H1 (cell line): ENCODE measurements around the gene SYNPR. TPM values are rescaled to one million over a fixed set of nuclear protein-coding genes. Genes with fewer than 3 reads are reported as not detected.

Source experiments
- CTCF ChIA-PET: fragments of 300-600 bp; sonication (Branson Sonifier 250); formaldehyde crosslinking; loops from one replicate; lab custom pipeline; 2021; ENCODE audit not compliant: partially characterized antibody; lab: Charles Lee
- POLR2A ChIA-PET: fragments of 300-600 bp; sonication (Branson Sonifier 250); formaldehyde crosslinking; loops from one replicate; lab custom pipeline; 2021; ENCODE audit warnings: inconsistent platforms; ENCODE audit not compliant: partially characterized antibody; lab: Charles Lee
- DNase-seq, 2 experiments: peaks; one replicate each; pipeline versions ENCODE4 v3.0.0 to v3.0.0-alpha.2; 2010 to 2022; ENCODE audit warnings: low spot score in 2 of 2, low read depth in 1 of 2, mixed read lengths in 1 of 2
- FAIRE-seq: peaks from 2 replicates; lab custom pipeline; 2011; peaks lifted over from hg19 to GRCh38; lab: Jason Lieb, UNC
- H2AFZ ChIP-seq: 2 replicates; pipeline ENCODE4 v1.8.1; 2012; ENCODE audit warnings: low read length, inconsistent platforms
- H2AK5ac ChIP-seq: 2 replicates; pipeline ENCODE4 v1.6.1; 2013; ENCODE audit warnings: low read depth, low read length
- H2BK120ac ChIP-seq: replicated peaks from 2 replicates; pipeline ENCODE3; 2013; ENCODE audit warnings: low read depth, low read length, inconsistent platforms
- H2BK12ac ChIP-seq: 2 replicates; pipeline ENCODE4 v1.6.1; 2013; ENCODE audit warnings: low read depth, low read length
- H2BK15ac ChIP-seq: 2 replicates; pipeline ENCODE4 v1.6.1; 2013; ENCODE audit warnings: low read length
- H2BK20ac ChIP-seq: 2 replicates; pipeline ENCODE4 v1.6.1; 2013; ENCODE audit warnings: low read length
- H2BK5ac ChIP-seq: 2 replicates; pipeline ENCODE4 v1.6.1; 2013; ENCODE audit warnings: low read depth, low read length
- H3K14ac ChIP-seq: 2 replicates; pipeline ENCODE4 v1.6.1; 2013; ENCODE audit warnings: inconsistent platforms; ENCODE audit not compliant: insufficient read length
- H3K18ac ChIP-seq: 2 replicates; pipeline ENCODE4 v1.6.1; 2013; ENCODE audit warnings: low read length; ENCODE audit errors: extremely low read depth
- H3K23ac ChIP-seq: 2 replicates; pipeline ENCODE4 v1.6.1; 2013; ENCODE audit warnings: inconsistent platforms; ENCODE audit not compliant: insufficient read length
- H3K23me2 ChIP-seq: 2 replicates; pipeline ENCODE4 v1.6.1; 2013; ENCODE audit warnings: low read depth, low read length
- H3K27ac ChIP-seq: 2 replicates; pipeline ENCODE4 v1.6.1; 2011; ENCODE audit warnings: low read depth, low read length, inconsistent platforms
- H3K27me3 ChIP-seq, 4 experiments: replicated peaks in 1 of 4; 1 replicate in 1 of 4; 2 replicates in 3 of 4; pipeline versions ENCODE4 v1.6.1 to v1.8.1; 2011 to 2013; ENCODE audit warnings: low read length in 3 of 4, mild to moderate bottlenecking in 3 of 4, inconsistent platforms in 2 of 4, mixed read lengths in 2 of 4, moderate library complexity in 1 of 4; ENCODE audit not compliant: control insufficient read depth in 3 of 4, insufficient read depth in 3 of 4; ENCODE audit errors: extremely low read depth in 1 of 4
- H3K36me3 ChIP-seq, 4 experiments: 2 replicates each; pipeline versions ENCODE4 v1.6.1 to v1.8.1; 2011 to 2013; ENCODE audit warnings: mild to moderate bottlenecking in 4 of 4, low read length in 3 of 4, moderate library complexity in 2 of 4, control low read depth in 1 of 4, inconsistent platforms in 1 of 4; ENCODE audit not compliant: insufficient read depth in 4 of 4, control insufficient read depth in 2 of 4
- H3K4ac ChIP-seq: replicated peaks from 2 replicates; pipeline ENCODE3; 2013; ENCODE audit warnings: low read length, low read depth, mixed read lengths, inconsistent platforms; ENCODE audit not compliant: insufficient read length
- H3K4me1 ChIP-seq, 4 experiments: replicated peaks in 1 of 4; 1 replicate in 1 of 4; 2 replicates in 3 of 4; pipeline versions ENCODE4 v1.6.1 to v1.8.1; 2011 to 2013; ENCODE audit warnings: low read length in 3 of 4, inconsistent platforms in 2 of 4, mixed read lengths in 1 of 4; ENCODE audit not compliant: insufficient read depth in 4 of 4, control insufficient read depth in 3 of 4
- H3K4me2 ChIP-seq, 2 experiments: 2 replicates each; pipeline versions ENCODE4 v1.6.1 to v1.8.1; 2011 to 2013; ENCODE audit warnings: low read depth in 2 of 2, low read length in 2 of 2, control low read depth in 1 of 2, inconsistent platforms in 1 of 2, mild to moderate bottlenecking in 1 of 2; ENCODE audit not compliant: insufficient read depth in 1 of 2
- H3K4me3 ChIP-seq, 4 experiments: fragments of 200-600, 300-600 bp in 1 of 4; sonication (generic), shearing (Covaris generic), sonication (Bioruptor Twin) in 1 of 4; 2 replicates each; pipeline versions ENCODE4 v1.5.1 to v1.8.1; 2011 to 2016; ENCODE audit warnings: low read length in 4 of 4, low read depth in 3 of 4, control low read depth in 2 of 4, inconsistent platforms in 2 of 4, mild to moderate bottlenecking in 2 of 4, mixed read lengths in 1 of 4, moderate library complexity in 1 of 4; ENCODE audit not compliant: insufficient read depth in 2 of 4; ENCODE audit errors: extremely low read depth in 1 of 4
- H3K56ac ChIP-seq: replicated peaks from 2 replicates; pipeline ENCODE3; 2013; ENCODE audit warnings: low read depth, mild to moderate bottlenecking, mixed read lengths, low read length, inconsistent platforms; ENCODE audit not compliant: insufficient read length
- H3K79me1 ChIP-seq: 2 replicates; pipeline ENCODE4 v1.6.1; 2013; ENCODE audit warnings: low read depth, low read length, control low read depth
- H3K79me2 ChIP-seq, 2 experiments: 2 replicates each; pipeline versions ENCODE4 v1.6.1 to v1.8.1; 2012 to 2013; ENCODE audit warnings: low read length in 2 of 2, mild to moderate bottlenecking in 2 of 2, inconsistent platforms in 1 of 2; ENCODE audit not compliant: insufficient read depth in 2 of 2, control insufficient read depth in 1 of 2
- H3K9ac ChIP-seq, 4 experiments: replicated peaks in 1 of 4; 1 replicate in 1 of 4; 2 replicates in 3 of 4; pipeline versions ENCODE4 v1.6.1 to v1.8.1; 2011 to 2013; ENCODE audit warnings: low read depth in 3 of 4, low read length in 3 of 4, control low read depth in 2 of 4, mild to moderate bottlenecking in 2 of 4, moderate library complexity in 2 of 4, inconsistent platforms in 1 of 4; ENCODE audit errors: extremely low read depth in 1 of 4
- H3K9me3 ChIP-seq, 2 experiments: 2 replicates each; pipeline versions ENCODE4 v1.6.1 to v1.8.1; 2012 to 2013; ENCODE audit warnings: mild to moderate bottlenecking in 2 of 2, moderate library complexity in 2 of 2, control low read depth in 1 of 2, inconsistent platforms in 1 of 2, low read depth in 1 of 2, low read length in 1 of 2, mixed read lengths in 1 of 2; ENCODE audit not compliant: insufficient read depth in 2 of 2
- H4K20me1 ChIP-seq, 2 experiments: replicated peaks in 1 of 2; 2 replicates each; pipeline versions ENCODE3 to v1.8.1; 2011 to 2013; ENCODE audit warnings: inconsistent platforms in 2 of 2, low read length in 2 of 2, mild to moderate bottlenecking in 1 of 2; ENCODE audit not compliant: insufficient read depth in 2 of 2, control insufficient read depth in 1 of 2
- H4K5ac ChIP-seq: 2 replicates; pipeline ENCODE4 v1.6.1; 2013; ENCODE audit warnings: low read length, low read depth, mixed read lengths, inconsistent platforms; ENCODE audit not compliant: insufficient read length
- H4K8ac ChIP-seq: 2 replicates; pipeline ENCODE4 v1.8.0; 2013; ENCODE audit warnings: mild to moderate bottlenecking, moderate library complexity, low read length, inconsistent platforms; ENCODE audit not compliant: insufficient read depth; ENCODE audit errors: extremely low read depth
- H4K91ac ChIP-seq: replicated peaks from 2 replicates; pipeline ENCODE3; 2013; ENCODE audit warnings: low read length, mixed read lengths, inconsistent platforms; ENCODE audit not compliant: insufficient read length
- BCL11A ChIP-seq, 2 experiments: IDR thresholded peaks; one replicate each; pipeline ENCODE4 v1.6.1; 2011; ENCODE audit warnings: low read depth in 2 of 2, low read length in 2 of 2, mild to moderate bottlenecking in 2 of 2
- EZH2 ChIP-seq: fragments of 200-600 bp; sonication (generic); IDR thresholded peaks from 2 replicates; pipeline ENCODE4 v1.7.1; 2012; ENCODE audit warnings: low read depth, mild to moderate bottlenecking, moderate library complexity, low read length, inconsistent platforms; ENCODE audit not compliant: severe bottlenecking
- WGBS, 2 experiments: shearing (Covaris generic) in 1 of 2; methylation state at CpG; one replicate each; pipeline versions ENCODE4 v1.1.6 to v1.1.7; 2013 to 2015; ENCODE audit warnings: low lambda C conversion rate in 2 of 2, mixed read lengths in 2 of 2, inconsistent platforms in 1 of 2, low coverage in 1 of 2, missing lambda C conversion rate in 1 of 2; ENCODE audit not compliant: insufficient replicate concordance in 2 of 2, insufficient coverage in 1 of 2, insufficient read length in 1 of 2; ENCODE audit errors: extremely low coverage in 1 of 2, missing lambda C conversion rate in 1 of 2; 5-methylcytosine and 5-hydroxymethylcytosine counted together
- polyA plus RNA-seq, 7 experiments: library from polyadenylated mRNA; depleted of rRNA in 3 of 7; stranded (reverse) in 5 of 7; unstranded in 2 of 7; fragments of >200 nt in 5 of 7; fragments of 200-250 nt in 2 of 7; gene quantifications; 1 replicate in 5 of 7; 2 replicates in 1 of 7; 4 replicates in 1 of 7; pipeline versions ENCODE4 v1.2.1 to v1.2.3, GENCODE V29; 2011 to 2013; ENCODE audit warnings: missing spikeins in 2 of 7, mixed read lengths in 2 of 7
- total RNA-seq: library from RNA; stranded (reverse); fragmentation: NEBNext Ultra II Directional; extraction: Animal tissue kit (Norgen Biotek cat#: 25700); gene quantifications from 2 replicates; pipeline ENCODE4 v1.2.1, GENCODE V29; 2021

Gene SYNPR
- total and polyA plus RNA-seq, 2 of the 8 experiments (the other 6 are each of a cell fraction or from before 2014, with no cell fraction given) = 0.39 to 0.99 TPM

DNA sequence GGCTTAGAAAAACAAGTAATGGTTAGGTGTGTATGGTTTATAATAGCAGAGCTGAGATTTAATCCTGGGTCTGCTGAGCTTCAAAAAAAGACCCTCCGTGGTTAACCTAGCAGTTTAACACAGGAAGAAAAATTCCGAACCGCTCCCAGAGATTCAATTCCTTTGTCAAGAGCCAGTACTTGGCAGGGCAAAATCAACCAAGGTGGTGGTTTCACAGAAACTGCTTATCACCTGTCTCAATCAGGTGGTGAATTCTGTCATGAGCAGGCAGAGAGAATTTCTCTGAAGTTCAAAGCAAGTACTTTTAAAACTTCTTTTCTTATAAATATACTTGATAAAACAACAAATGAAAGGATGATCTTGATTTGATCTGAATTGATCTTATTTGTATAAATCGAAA is 17.2 kb downstream of the SYNPR start:
- Histone ChIP-seq H2BK15ac (no peak overlapping the region), H3K4me2 (no peak overlapping the region), H3K14ac (no peak overlapping the region), H4K91ac (no peak overlapping the region), H3K79me1 (no peaks in the 10 kb centered on the region), H3K4ac (no peak overlapping the region), H3K9me3 (peaks cover 6 to 12% of the 10 kb centered on the region in 2 experiments; a peak in 2 of 4 replicates), H2BK5ac (no peak overlapping the region), H3K4me1 (no peaks in the 10 kb centered on the region), H3K27me3 (no peaks in the 10 kb centered on the region; a peak in 1 of 7 replicates), H2BK120ac (no peak overlapping the region), H4K5ac (no peak overlapping the region), H4K20me1 (no peaks in the 10 kb centered on the region), H2BK12ac (no peak overlapping the region), H3K27ac (no peak overlapping the region), H3K79me2 (no peaks in the 10 kb centered on the region), H2AK5ac (no peak overlapping the region), H4K8ac (no peak overlapping the region), H3K9ac (no peak overlapping the region), H2BK20ac (no peak overlapping the region), H3K23ac (no peak overlapping the region), H3K18ac (no peak overlapping the region), H3K4me3 (no peak overlapping the region), H3K56ac (no peak overlapping the region), H3K23me2 (no peaks in the 10 kb centered on the region), H3K36me3 (no peaks in the 10 kb centered on the region), H2AFZ (no peak overlapping the region)
- ChIA-PET CTCF (interaction anchor here (1.0 kb wide), 1 partner anchor 24 kb away, joined by 3 read pairs; no protein-coding TSS in a partner anchor), POLR2A (no interaction called here)
- DNase-seq (no peak), FAIRE-seq (no peak)
- 66% methylated on average over 4 of the region's 4 CpGs; no CpG with 5 or more reads in 1 of the 2 experiments for WGBS, 2 experiments
- TF ChIP-seq EZH2 (no peak), BCL11A (IDR thresholded peaks at IDR 0.05; ENCODE audit: low read depth in 2 of 2, low read length in 2 of 2) (no peak)
